Thyroid gland (tissue), 4 donors: ENCODE measurements around the gene POU2AF2. TPM values are rescaled to one million over a fixed set of nuclear protein-coding genes. Genes with fewer than 3 reads are reported as not detected.

Source experiments
- DNase-seq, 2 donors: peaks; one replicate each; pipeline ENCODE4 v3.0.0-alpha.2; 2019
- H3K27ac ChIP-seq, 3 donors: fragments of 200-600 bp; sonication (generic); 1 replicate in 2 of 3; 2 replicates in 1 of 3; pipeline ENCODE4 v1.5.1; 2016 to 2019; ENCODE audit warnings: mild to moderate bottlenecking in 1 of 3, moderate library complexity in 1 of 3
- H3K27me3 ChIP-seq: fragments of 200-600 bp; sonication (generic); one replicate; pipeline ENCODE4 v1.5.1; 2019
- H3K36me3 ChIP-seq, 2 donors: fragments of 200-600 bp; sonication (generic); one replicate each; pipeline ENCODE4 v1.5.1; 2016 to 2019
- H3K4me1 ChIP-seq, 2 donors: fragments of 200-600 bp; sonication (generic); one replicate each; pipeline ENCODE4 v1.5.1; 2017 to 2019
- H3K4me3 ChIP-seq, 3 donors: fragments of 200-600 bp; sonication (generic); replicated peaks in 1 of 3; 1 replicate in 2 of 3; 2 replicates in 1 of 3; pipeline ENCODE4 v1.5.1; 2016; ENCODE audit warnings: mild to moderate bottlenecking in 1 of 3
- H3K9me3 ChIP-seq: fragments of 200-600 bp; sonication (generic); one replicate; pipeline ENCODE4 v1.5.1; 2017
- CTCF ChIP-seq, 6 experiments: fragments of 200-600 bp in 3 of 6; fragments of 450-650 bp in 3 of 6; sonication (generic) in 3 of 6; IDR thresholded peaks; one replicate each; pipeline ENCODE4 v1.5.1; 2016 to 2019; ENCODE audit warnings: antibody characterized with exemption in 6 of 6, mild to moderate bottlenecking in 2 of 6, inconsistent platforms in 1 of 6, moderate library complexity in 1 of 6
- POLR2A ChIP-seq, 2 donors: fragments of 450-650 bp; IDR thresholded peaks; one replicate each; pipeline ENCODE4 v1.6.1; 2017; ENCODE audit warnings: antibody characterized with exemption in 2 of 2, mild to moderate bottlenecking in 2 of 2, moderate library complexity in 1 of 2
- WGBS, 2 donors: methylation state at CpG; one replicate each; pipeline ENCODE4 v1.1.5; 2017; 5-methylcytosine and 5-hydroxymethylcytosine counted together
- intact Hi-C: fragments of 100-400 bp; cut with DNase I; formaldehyde crosslinking; loops from one replicate; pipeline ENCODE4 v1.15.1; 2023
- total RNA-seq, 4 donors: library from RNA; depleted of rRNA; stranded (reverse); fragments of >200 nt; gene quantifications; one replicate each; pipeline ENCODE4 v1.2.3, GENCODE V29; 2016

POU2AF2 gene
- total RNA-seq, 4 donors from 2014 or later = not detected

GRCh38 chr11:111246956-111247355 lies 1.4 kb downstream of the POU2AF2 start:
- no peak for TF ChIP-seq POLR2A (IDR thresholded peaks at IDR 0.05)
- DNase-seq = no peak

GRCh38 chr11:111250936-111251335 lies 5.4 kb downstream of the POU2AF2 start:
- no peak for DNase-seq
- TF ChIP-seq CTCF (IDR thresholded peaks at IDR 0.05) (no peak), POLR2A (IDR thresholded peaks at IDR 0.05) (no peak)
- 82 to 87% methylated on average over 2 of the region's 2 CpGs for WGBS, 2 donors
- Histone ChIP-seq H3K4me1 (no peaks in the 10 kb centered on the region), H3K36me3 (no peaks in the 10 kb centered on the region), H3K4me3 (no peak overlapping the region), H3K27me3 (no peaks in the 10 kb centered on the region), H3K27ac (no peak overlapping the region), H3K9me3 (no peaks in the 10 kb centered on the region)
- intact Hi-C loops = no loop called here

More at GRCh38 chr11:111246956-111247355, 1.4 kb downstream of the POU2AF2 start:
- intact Hi-C loops = no loop called here
- Histone ChIP-seq H3K36me3 (no peaks in the 10 kb centered on the region), H3K27ac (no peak overlapping the region), H3K4me3 (no peak overlapping the region), H3K4me1 (no peaks in the 10 kb centered on the region), H3K9me3 (no peaks in the 10 kb centered on the region), H3K27me3 (no peaks in the 10 kb centered on the region)
- 81 to 95% methylated on average over 1 of the region's 1 CpG for WGBS, 2 donors

- no peak overlapping the region for H3K27ac ChIP-seq
- H3K27me3 ChIP-seq = no peaks in the 10 kb centered on the region
- 89 to 90% methylated on average over 1 of the region's 1 CpG for WGBS, 2 donors
- TF ChIP-seq CTCF (IDR thresholded peaks at IDR 0.05) (no peak), POLR2A (IDR thresholded peaks at IDR 0.05) (no peak)
- H3K4me1 ChIP-seq = no peaks in the 10 kb centered on the region
- intact Hi-C loops = no loop called here
- no peak overlapping the region for H3K4me3 ChIP-seq
- H3K9me3 ChIP-seq = no peaks in the 10 kb centered on the region
- no peak for DNase-seq
- no peaks in the 10 kb centered on the region for H3K36me3 ChIP-seq
These were observed 7.6 kb downstream of the POU2AF2 start for GRCh38 chr11:111253131-111253530.

GRCh38 chr11:111253630-111254029 lies 8.1 kb downstream of the POU2AF2 start:
- Histone ChIP-seq H3K27me3 (no peaks in the 10 kb centered on the region), H3K36me3 (no peaks in the 10 kb centered on the region), H3K4me1 (no peaks in the 10 kb centered on the region), H3K9me3 (no peaks in the 10 kb centered on the region), H3K27ac (no peak overlapping the region), H3K4me3 (no peak overlapping the region)
- 86 to 92% methylated on average over 5 of the region's 5 CpGs for WGBS, 2 donors
- no peak for DNase-seq
- TF ChIP-seq POLR2A (IDR thresholded peaks at IDR 0.05) = no peak
- intact Hi-C loops = no loop called here

- Histone ChIP-seq H3K4me1 (no peaks in the 10 kb centered on the region), H3K27me3 (no peaks in the 10 kb centered on the region), H3K36me3 (no peaks in the 10 kb centered on the region), H3K27ac (no peak overlapping the region), H3K9me3 (no peaks in the 10 kb centered on the region), H3K4me3 (no peak overlapping the region)
- DNase-seq = no peak
- intact Hi-C loops = no loop called here
- TF ChIP-seq CTCF (IDR thresholded peaks at IDR 0.05) = no peak
- 93 to 96% methylated on average over 4 of the region's 4 CpGs for WGBS, 2 donors
These were observed 12.5 kb downstream of the POU2AF2 start for GRCh38 chr11:111258046-111258445.

GRCh38 chr11:111259896-111260295 lies 14.4 kb downstream of the POU2AF2 start:
- H3K4me3 ChIP-seq = no peak overlapping the region
- no peaks in the 10 kb centered on the region for H3K4me1 ChIP-seq
- no peaks in the 10 kb centered on the region for H3K27me3 ChIP-seq
- H3K36me3 ChIP-seq = no peaks in the 10 kb centered on the region
- no peak for DNase-seq
- intact Hi-C loops = no loop called here
- WGBS, 2 donors = 90 to 95% methylated on average over 4 of the region's 4 CpGs
- H3K27ac ChIP-seq = no peak overlapping the region
- no peaks in the 10 kb centered on the region for H3K9me3 ChIP-seq
- TF ChIP-seq CTCF (IDR thresholded peaks at IDR 0.05) = no peak
